ENCODE measurements around the gene PRDX2. TPM values are rescaled to one million over a fixed set of nuclear protein-coding genes. Genes with fewer than 3 reads are reported as not detected.
"Not testable (repeated sequence)": the region's sequence is repeated elsewhere in the genome, so short reads cannot be mapped to it uniquely, and the experiment has no call there.

PRDX2 gene
- total and polyA plus RNA-seq, 9 donors, result 143 to 191 (median 174) TPM

GRCh38 chr19:12800923-12801465, 606 bp downstream of the PRDX2 start:
- Histone ChIP-seq H3K4me3 (ENCODE audit: low read length) (peak overlapping the region; percentile 96), H3K27ac (ENCODE audit: low read length) (peak overlapping the region; percentile 79), H3K9me3 (replicated peaks; ENCODE audit: control insufficient read depth, low read depth, low read length) (no peaks in the 10 kb centered on the region), H3K36me3 (ENCODE audit: control insufficient read depth, insufficient read depth, low read length) (peaks cover 21% of the 10 kb centered on the region), H3K27me3 (ENCODE audit: control insufficient read depth, insufficient read depth, low read length) (peaks cover 5% of the 10 kb centered on the region), H3K4me1 (ENCODE audit: control insufficient read depth, insufficient read depth, low read length) (peaks cover 28% of the 10 kb centered on the region)
- WGBS (ENCODE audit: insufficient coverage), result 4% methylated on average over 33 of the region's 38 CpGs
- peak; percentile 30 for DNase-seq

GRCh38 chr19:12800466-12800770, 1.2 kb downstream of the PRDX2 start:
- Histone ChIP-seq H3K27ac (ENCODE audit: low read length) (no peak overlapping the region), H3K36me3 (ENCODE audit: control insufficient read depth, insufficient read depth, low read length) (peaks cover 21% of the 10 kb centered on the region), H3K4me3 (ENCODE audit: low read length) (no peak overlapping the region), H3K9me3 (replicated peaks; ENCODE audit: control insufficient read depth, low read depth, low read length) (no peaks in the 10 kb centered on the region), H3K27me3 (ENCODE audit: control insufficient read depth, insufficient read depth, low read length) (peaks cover 5% of the 10 kb centered on the region), H3K4me1 (ENCODE audit: control insufficient read depth, insufficient read depth, low read length) (peaks cover 28% of the 10 kb centered on the region)
- DNase-seq, result no peak
- WGBS (ENCODE audit: insufficient coverage), result no CpG with 5 or more reads among the region's 1 CpG

GRCh38 chr19:12799742-12800465, 1.7 kb downstream of the PRDX2 start:
- 88% methylated on average over 15 of the region's 18 CpGs for WGBS (ENCODE audit: insufficient coverage)
- Histone ChIP-seq H3K9me3 (replicated peaks; ENCODE audit: control insufficient read depth, low read depth, low read length) (no peaks in the 10 kb centered on the region), H3K27me3 (ENCODE audit: control insufficient read depth, insufficient read depth, low read length) (peaks cover 5% of the 10 kb centered on the region), H3K27ac (ENCODE audit: low read length) (no peak overlapping the region), H3K4me3 (ENCODE audit: low read length) (no peak overlapping the region), H3K4me1 (ENCODE audit: control insufficient read depth, insufficient read depth, low read length) (peaks cover 28% of the 10 kb centered on the region), H3K36me3 (ENCODE audit: control insufficient read depth, insufficient read depth, low read length) (peaks cover 21% of the 10 kb centered on the region)
- no peak for DNase-seq

DNA sequence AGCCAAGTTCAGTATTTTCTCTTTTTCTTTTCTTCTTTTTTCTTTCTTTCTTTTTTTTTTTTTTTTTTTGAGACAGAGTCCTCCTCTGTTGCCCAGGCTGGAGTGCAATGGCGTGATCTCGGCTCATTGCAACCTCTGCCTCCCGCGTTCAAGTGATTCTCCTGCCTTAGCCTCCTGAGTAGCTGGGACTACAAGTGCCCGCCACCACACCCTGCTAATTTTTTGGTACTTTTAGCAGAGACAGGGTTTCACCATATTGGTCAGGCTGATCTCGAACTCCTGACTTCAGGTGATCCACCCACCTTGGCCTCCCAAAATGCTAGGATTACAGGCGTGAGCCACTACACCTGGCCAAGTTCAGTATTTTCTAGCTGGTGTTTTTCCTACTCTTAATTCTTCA, 4.0 kb downstream of the PRDX2 start:
- H3K4me1 ChIP-seq (ENCODE audit: control insufficient read depth, insufficient read depth, low read length), result peaks cover 39% of the 10 kb centered on the region
- DNase-seq, result not testable (repeated sequence)
- H3K36me3 ChIP-seq (ENCODE audit: control insufficient read depth, insufficient read depth, low read length), result peaks cover 21% of the 10 kb centered on the region

DNA sequence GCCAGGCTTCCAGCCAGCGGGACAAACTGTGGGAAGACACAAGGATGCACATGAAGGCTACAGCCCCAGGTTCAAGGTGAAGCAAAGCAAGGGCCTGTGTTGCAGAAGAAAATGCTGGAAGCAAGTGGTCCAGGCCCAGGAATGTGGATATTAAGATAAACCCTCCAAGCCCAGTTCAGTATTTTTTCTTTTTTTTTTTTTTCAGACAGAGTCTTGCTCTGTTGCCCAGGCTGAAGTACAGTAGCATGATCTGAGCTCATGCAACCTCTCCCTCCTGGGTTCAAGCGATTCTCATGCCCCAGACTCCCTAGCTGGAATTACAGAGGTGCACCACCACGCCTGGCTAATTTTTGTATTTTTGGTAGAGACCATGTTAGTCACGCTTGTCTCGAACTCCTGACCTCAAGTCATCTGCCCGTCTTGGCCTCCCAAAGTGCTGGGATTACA, 4.4 kb downstream of the PRDX2 start:
- no peak overlapping the region for H3K27ac ChIP-seq (ENCODE audit: low read length)
- 87% methylated on average over 4 of the region's 6 CpGs for WGBS (ENCODE audit: insufficient coverage)
- peaks cover 35% of the 10 kb centered on the region for H3K4me1 ChIP-seq (ENCODE audit: control insufficient read depth, insufficient read depth, low read length)
- no peak overlapping the region for H3K4me3 ChIP-seq (ENCODE audit: low read length)
- no peak for DNase-seq
- peaks cover 3% of the 10 kb centered on the region for H3K27me3 ChIP-seq (ENCODE audit: control insufficient read depth, insufficient read depth, low read length)
- no peaks in the 10 kb centered on the region for H3K9me3 ChIP-seq (replicated peaks; ENCODE audit: control insufficient read depth, low read depth, low read length)
- H3K36me3 ChIP-seq (ENCODE audit: control insufficient read depth, insufficient read depth, low read length), result peaks cover 21% of the 10 kb centered on the region

More for the DNA sequence above, 4.0 kb downstream of the PRDX2 start:
- not testable (repeated sequence) for H3K27me3 ChIP-seq (ENCODE audit: control insufficient read depth, insufficient read depth, low read length); H3K27ac ChIP-seq (ENCODE audit: low read length); H3K4me3 ChIP-seq (ENCODE audit: low read length); H3K9me3 ChIP-seq (replicated peaks; ENCODE audit: control insufficient read depth, low read depth, low read length)
- WGBS (ENCODE audit: insufficient coverage), result 91% methylated on average over 6 of the region's 7 CpGs

DNA sequence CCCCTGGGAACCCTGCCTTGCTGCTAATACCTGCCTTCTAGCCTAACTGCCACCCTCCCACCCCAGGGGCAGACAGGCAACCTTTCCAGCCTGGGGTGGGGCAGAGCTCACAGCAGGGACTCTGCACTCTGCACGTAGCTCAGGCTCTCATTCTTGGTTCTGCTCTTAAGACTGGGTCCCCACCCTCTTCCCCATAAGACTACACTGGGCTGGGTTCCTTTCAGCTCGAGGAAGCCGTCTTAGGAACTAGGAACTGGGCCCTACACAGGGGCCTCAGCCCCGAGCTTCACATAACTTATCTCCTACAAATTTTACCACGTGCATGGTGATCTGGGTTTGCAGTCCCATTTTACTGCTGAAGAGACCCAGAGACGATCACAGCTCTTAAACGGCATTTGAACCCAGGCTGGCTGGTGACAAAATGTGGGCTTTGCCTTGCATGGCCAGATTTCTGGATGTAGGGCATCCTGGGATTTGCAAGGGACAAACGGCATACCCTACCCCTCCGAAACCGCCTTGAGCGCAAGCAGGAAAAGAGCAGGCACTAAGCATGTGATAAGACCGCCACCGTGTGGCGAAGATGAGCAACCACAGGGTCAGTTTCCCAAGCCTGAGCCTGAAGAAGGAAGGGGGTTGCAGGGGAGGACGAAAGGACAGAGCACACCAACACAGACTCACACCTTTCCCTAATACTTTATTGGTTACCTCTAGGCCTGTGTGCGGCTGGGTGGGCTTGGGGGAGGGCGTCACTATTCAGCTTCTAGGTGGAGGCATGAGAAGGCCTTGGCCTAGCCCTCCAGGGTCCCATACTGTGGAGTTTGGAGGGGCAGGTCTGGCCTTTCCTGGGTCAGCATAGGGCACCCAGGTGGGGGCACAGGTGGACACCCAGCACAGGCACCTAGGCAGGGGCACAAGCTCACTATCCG, 5.2 kb downstream of the PRDX2 start:
- WGBS (ENCODE audit: insufficient coverage), result 9% methylated on average over 15 of the region's 18 CpGs
- peak; percentile 89 for DNase-seq
- H3K36me3 ChIP-seq (ENCODE audit: control insufficient read depth, insufficient read depth, low read length), result peaks cover 21% of the 10 kb centered on the region
- H3K27me3 ChIP-seq (ENCODE audit: control insufficient read depth, insufficient read depth, low read length), result peaks cover 3% of the 10 kb centered on the region
- H3K4me1 ChIP-seq (ENCODE audit: control insufficient read depth, insufficient read depth, low read length), result peaks cover 31% of the 10 kb centered on the region
- peak overlapping the region; percentile 43 for H3K27ac ChIP-seq (ENCODE audit: low read length)
- H3K4me3 ChIP-seq (ENCODE audit: low read length), result no peak overlapping the region
- H3K9me3 ChIP-seq (replicated peaks; ENCODE audit: control insufficient read depth, low read depth, low read length), result no peaks in the 10 kb centered on the region

DNA sequence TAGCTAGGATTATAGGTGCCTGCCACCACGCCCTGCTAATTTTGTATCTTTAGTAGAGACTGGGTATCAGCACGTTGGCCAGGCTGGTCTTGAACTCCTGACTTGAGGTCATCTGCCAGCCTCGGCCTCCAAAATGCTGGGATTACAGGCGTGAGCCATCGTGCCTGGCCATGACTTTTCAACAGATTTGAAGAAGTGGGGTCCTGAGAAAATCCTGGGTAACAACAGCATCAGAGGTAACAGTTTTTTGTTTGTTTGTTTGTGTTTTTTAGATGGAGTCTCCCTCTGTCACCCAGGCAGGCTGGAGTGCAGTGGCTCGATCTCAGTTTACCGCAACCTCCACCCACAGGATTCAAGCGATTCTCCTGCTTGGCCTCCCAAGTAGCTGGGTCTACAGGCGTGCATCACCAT, 6.6 kb downstream of the PRDX2 start:
- no peak for DNase-seq
- H3K27me3 ChIP-seq (ENCODE audit: control insufficient read depth, insufficient read depth, low read length), result no peaks in the 10 kb centered on the region
- H3K27ac ChIP-seq (ENCODE audit: low read length), result no peak overlapping the region
- peaks cover 31% of the 10 kb centered on the region for H3K4me1 ChIP-seq (ENCODE audit: control insufficient read depth, insufficient read depth, low read length)
- peaks cover 18% of the 10 kb centered on the region for H3K36me3 ChIP-seq (ENCODE audit: control insufficient read depth, insufficient read depth, low read length)
- H3K4me3 ChIP-seq (ENCODE audit: low read length), result no peak overlapping the region
- WGBS (ENCODE audit: insufficient coverage), result 98% methylated on average over 8 of the region's 9 CpGs
- H3K9me3 ChIP-seq (replicated peaks; ENCODE audit: control insufficient read depth, low read depth, low read length), result no peaks in the 10 kb centered on the region

GRCh38 chr19:12794196-12794941, 7.2 kb downstream of the PRDX2 start:
- peak overlapping the region; percentile 98 for H3K4me3 ChIP-seq (ENCODE audit: low read length)
- H3K27me3 ChIP-seq (ENCODE audit: control insufficient read depth, insufficient read depth, low read length), result no peaks in the 10 kb centered on the region
- H3K27ac ChIP-seq (ENCODE audit: low read length), result peak overlapping the region; percentile 99
- peaks cover 12% of the 10 kb centered on the region for H3K36me3 ChIP-seq (ENCODE audit: control insufficient read depth, insufficient read depth, low read length)
- WGBS (ENCODE audit: insufficient coverage), result 86% methylated on average over 4 of the region's 7 CpGs
- DNase-seq, result peak; percentile 43
- no peaks in the 10 kb centered on the region for H3K9me3 ChIP-seq (replicated peaks; ENCODE audit: control insufficient read depth, low read depth, low read length)
- H3K4me1 ChIP-seq (ENCODE audit: control insufficient read depth, insufficient read depth, low read length), result peaks cover 36% of the 10 kb centered on the region

DNA sequence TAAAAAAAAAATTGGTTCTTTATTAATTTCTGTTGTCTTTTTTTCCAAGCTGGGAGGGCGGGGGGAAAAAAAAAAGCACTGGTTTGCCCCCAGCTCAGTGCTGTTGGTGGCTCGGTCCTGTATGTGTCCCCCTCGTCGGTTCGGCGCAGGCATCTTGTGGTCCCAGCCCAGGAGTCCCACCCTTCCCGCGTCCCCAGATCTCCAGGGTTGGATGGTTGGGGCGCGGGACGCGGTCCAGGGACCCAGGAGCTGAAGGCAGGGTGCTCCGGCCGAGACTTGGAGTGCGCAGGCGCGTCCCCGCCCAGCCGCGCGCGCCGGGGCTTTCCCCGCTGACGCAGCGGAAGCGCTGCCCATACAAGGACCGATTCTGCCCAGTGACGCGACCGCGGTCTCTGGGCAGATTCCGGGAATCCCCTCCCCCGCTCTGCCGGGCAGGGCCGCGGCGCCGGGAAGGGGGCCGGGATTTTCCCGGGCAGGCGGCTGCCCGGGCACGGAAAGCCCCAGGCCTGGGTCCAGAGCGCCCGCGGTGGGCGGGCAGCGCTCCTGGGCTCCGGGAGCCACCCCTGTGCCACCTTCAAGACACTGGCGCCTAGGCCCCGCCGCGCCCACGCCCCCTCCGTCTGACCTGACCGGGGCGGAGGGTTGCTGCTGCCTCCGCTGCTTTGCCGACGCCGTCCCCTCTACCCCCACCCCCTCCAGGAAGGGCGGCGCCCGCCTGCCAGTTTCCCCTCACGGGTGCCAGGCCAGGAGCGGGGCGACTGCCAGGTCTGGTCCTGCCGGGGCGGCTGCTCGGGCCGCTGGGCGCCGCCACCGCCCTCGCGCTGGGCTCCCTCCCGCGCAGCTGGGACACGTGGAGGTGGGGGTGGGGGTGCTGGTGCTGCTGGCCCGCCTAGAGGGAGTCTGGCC, 8.1 kb downstream of the PRDX2 start:
- Histone ChIP-seq H3K4me3 (ENCODE audit: low read length) (peak overlapping the region; percentile 98), H3K9me3 (replicated peaks; ENCODE audit: control insufficient read depth, low read depth, low read length) (no peaks in the 10 kb centered on the region), H3K27me3 (ENCODE audit: control insufficient read depth, insufficient read depth, low read length) (no peaks in the 10 kb centered on the region), H3K27ac (ENCODE audit: low read length) (peak overlapping the region; percentile 99), H3K4me1 (ENCODE audit: control insufficient read depth, insufficient read depth, low read length) (peaks cover 44% of the 10 kb centered on the region), H3K36me3 (ENCODE audit: control insufficient read depth, insufficient read depth, low read length) (peaks cover 7% of the 10 kb centered on the region)
- WGBS (ENCODE audit: insufficient coverage), result under 1% methylated on average over 68 of the region's 81 CpGs
- peak; percentile 97 for DNase-seq

Data from muscle of leg (tissue), 11 donors.